Colon (tissue), 2 donors: ENCODE data around the gene PID1.

Experiments used
- FAIRE-seq: peaks from 2 replicates; lab custom pipeline; 2012; peaks lifted over from hg19 to GRCh38; lab: Jason Lieb, UNC
- donor health status: control.
- donor health status: control.

PID1 gene

GRCh38 chr2:229009816-229010215 lies 261.3 kb downstream of the PID1 start:
- no peak for FAIRE-seq

- no peak for FAIRE-seq
Measured at GRCh38 chr2:229003256-229003655, 267.8 kb downstream of the PID1 start.

- no peak for FAIRE-seq
Measured at GRCh38 chr2:229001196-229001595, 269.9 kb downstream of the PID1 start.

GRCh38 chr2:228999326-228999725 lies 271.8 kb downstream of the PID1 start:
- FAIRE-seq: no peak

- FAIRE-seq: no peak
Measured at GRCh38 chr2:228988786-228989185, 282.3 kb downstream of the PID1 start.

- FAIRE-seq: no peak
Measured at GRCh38 chr2:228987441-228988155, 283.5 kb downstream of the PID1 start.

GRCh38 chr2:228986961-228987360 lies 284.1 kb downstream of the PID1 start:
- FAIRE-seq: no peak

GRCh38 chr2:228983700-228984099 lies 287.4 kb downstream of the PID1 start:
- FAIRE-seq: no peak

- no peak for FAIRE-seq
Measured at GRCh38 chr2:228974169-228974568, 296.9 kb downstream of the PID1 start.
